Left lung (tissue), 10 donors: ENCODE measurements around the gene AOAH. TPM values are rescaled to one million over a fixed set of nuclear protein-coding genes. Genes with fewer than 3 reads are reported as not detected.
A peak's percentile ranks its signal among the peaks of the same experiment; 100 is the strongest.

Experiments used
- ATAC-seq: fragments of 200-7000 bp; cut with Tn5 transposase; one replicate; pipeline ENCODE4 v1.9.1; 2020; ENCODE audit warnings: moderate library complexity
- DNase-seq, 4 donors: peaks; one replicate each; pipeline ENCODE4 v3.0.0-alpha.2; 2013 to 2020
- H3K27ac ChIP-seq, 2 donors: fragments of 200-600 bp; sonication (generic) in 1 of 2; one replicate each; pipeline versions ENCODE4 v1.5.0 to v1.8.0; 2020 to 2021
- H3K27me3 ChIP-seq, 2 donors: fragments of 200-600 bp; sonication (generic) in 1 of 2; one replicate each; pipeline versions ENCODE4 v1.5.0 to v1.8.0; 2020 to 2021
- H3K36me3 ChIP-seq, 2 donors: fragments of 200-600 bp; sonication (generic) in 1 of 2; one replicate each; pipeline versions ENCODE4 v1.5.0 to v1.8.0; 2020 to 2021
- H3K4me1 ChIP-seq, 2 donors: fragments of 200-600 bp; one replicate each; pipeline ENCODE4 v1.8.0; 2021
- H3K4me3 ChIP-seq, 2 donors: fragments of 200-600 bp; sonication (generic) in 1 of 2; one replicate each; pipeline versions ENCODE4 v1.5.0 to v1.8.0; 2020 to 2021; ENCODE audit warnings: mild to moderate bottlenecking in 1 of 2
- H3K9me3 ChIP-seq, 2 donors: fragments of 200-600 bp; sonication (generic) in 1 of 2; one replicate each; pipeline versions ENCODE4 v1.5.0 to v1.8.0; 2020 to 2021
- CTCF ChIP-seq, 2 donors: fragments of 200-600 bp; sonication (generic) in 1 of 2; IDR thresholded peaks; one replicate each; pipeline versions ENCODE4 v1.5.0 to v1.8.0; 2021; ENCODE audit warnings: antibody characterized with exemption in 2 of 2
- intact Hi-C, 2 donors: fragments of 100-400 bp; cut with DNase I; formaldehyde crosslinking; loops; one replicate each; pipeline versions ENCODE4 v1.11.2 to v1.14.2; 2022
- polyA plus RNA-seq, 6 donors: library from polyadenylated mRNA; unstranded; fragments of 120-200 nt; gene quantifications; one replicate each; pipeline ENCODE4 v1.2.1, GENCODE V29; 2013; ENCODE audit not compliant: insufficient read length in 6 of 6
- total RNA-seq, 2 donors: library from RNA; stranded (reverse); fragmentation: NEBNext Ultra II Directional; extraction: Animal tissue kit (Norgen Biotek cat#: 25700); gene quantifications; one replicate each; pipeline ENCODE4 v1.2.1, GENCODE V29; 2021
- donor health status: DM: no; HTN: yes; CAD: no.
- donor health status: DM: no; HTN: no; CAD: no.

The AOAH gene
- total and polyA plus RNA-seq, 8 donors, result 3.9 to 28.2 (median 6.9) TPM

GRCh38 chr7:36648441-36648840, 75.9 kb downstream of the AOAH start:
- ATAC-seq, result no peak
- no peaks in the 10 kb centered on the region for H3K4me1 ChIP-seq
- no peak overlapping the region for H3K4me3 ChIP-seq
- TF ChIP-seq CTCF (IDR thresholded peaks at IDR 0.05), result no peak
- no peak overlapping the region for H3K27ac ChIP-seq
- intact Hi-C loops, result no loop called here
- H3K27me3 ChIP-seq, result no peaks in the 10 kb centered on the region
- H3K36me3 ChIP-seq, result no peaks in the 10 kb centered on the region
- no peaks in the 10 kb centered on the region for H3K9me3 ChIP-seq
- no peak for DNase-seq

GRCh38 chr7:36644625-36645422, 79.5 kb downstream of the AOAH start:
- ATAC-seq, result peak; percentile 19
- TF ChIP-seq CTCF (IDR thresholded peaks at IDR 0.05), result no peak
- H3K4me3 ChIP-seq, result no peak overlapping the region
- intact Hi-C loops, result no loop called here
- H3K4me1 ChIP-seq, result no peaks in the 10 kb centered on the region
- no peak overlapping the region for H3K27ac ChIP-seq
- H3K36me3 ChIP-seq, result no peaks in the 10 kb centered on the region
- no peaks in the 10 kb centered on the region for H3K9me3 ChIP-seq
- H3K27me3 ChIP-seq, result no peaks in the 10 kb centered on the region
- no peak for DNase-seq

- H3K4me3 ChIP-seq, result no peak overlapping the region
- no peak for TF ChIP-seq CTCF (IDR thresholded peaks at IDR 0.05)
- no peaks in the 10 kb centered on the region for H3K27me3 ChIP-seq
- no peak overlapping the region for H3K27ac ChIP-seq
- DNase-seq (no peak), ATAC-seq (no peak)
- H3K4me1 ChIP-seq, result no peaks in the 10 kb centered on the region
- H3K36me3 ChIP-seq, result peaks cover 0 to 3% of the 10 kb centered on the region in 2 donors
- intact Hi-C loops, result no loop called here
- no peaks in the 10 kb centered on the region for H3K9me3 ChIP-seq
These were observed 81.9 kb downstream of the AOAH start for GRCh38 chr7:36642414-36642813.

DNA sequence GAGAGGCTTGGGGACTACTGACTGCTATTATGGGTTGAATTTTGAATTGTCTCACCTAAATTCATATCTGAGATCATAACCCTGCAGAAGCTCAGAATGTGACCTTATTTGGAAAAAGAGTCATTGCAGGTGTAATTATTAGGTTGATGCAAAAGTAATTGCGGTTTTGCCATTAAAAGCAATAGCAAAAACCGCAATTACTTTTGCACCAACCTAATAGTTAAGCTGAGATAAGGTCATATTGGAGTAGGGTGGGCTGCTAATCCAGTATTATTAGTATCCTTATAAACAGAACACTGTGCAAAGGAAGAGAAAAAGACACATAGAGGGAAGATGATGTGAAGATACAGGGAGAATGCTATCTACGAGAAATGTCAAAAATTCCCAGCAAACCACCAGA, 82.3 kb downstream of the AOAH start:
- DNase-seq, result no peak

More for the DNA sequence above, 82.3 kb downstream of the AOAH start:
- Histone ChIP-seq H3K4me3 (no peak overlapping the region), H3K36me3 (peaks cover 0 to 7% of the 10 kb centered on the region in 2 donors), H3K9me3 (no peaks in the 10 kb centered on the region), H3K4me1 (no peaks in the 10 kb centered on the region), H3K27ac (no peak overlapping the region), H3K27me3 (no peaks in the 10 kb centered on the region)
- no peak for ATAC-seq
- intact Hi-C loops, result no loop called here
- TF ChIP-seq CTCF (IDR thresholded peaks at IDR 0.05), result no peak
